ENCODE measurements around the gene SLC38A1.
"Not testable (repeated sequence)": the region's sequence is repeated elsewhere in the genome, so short reads cannot be mapped to it uniquely, and the experiment has no call there.

The SLC38A1 gene

GRCh38 chr12:46268583-46269428 lies at the start of gene SLC38A1:
TSS of gene SLC38A1 (minus strand) at chr12:46269043. CDS start at chr12:46239800, 29,243 bp downstream.
- DNase-seq (ENCODE audit: low read depth in 2 of 2): peak; percentile 73 to 81

- no peak for DNase-seq (ENCODE audit: low read depth in 2 of 2)
Observed at GRCh38 chr12:46318037-46318436, 49.2 kb upstream of the SLC38A1 start.

- no peak for DNase-seq (ENCODE audit: low read depth in 2 of 2)
Observed at GRCh38 chr12:46304070-46304469, 35.2 kb upstream of the SLC38A1 start.

GRCh38 chr12:46303039-46303666 lies 34.3 kb upstream of the SLC38A1 start:
- DNase-seq (ENCODE audit: low read depth in 2 of 2): peak; percentile 14 to 34

- DNase-seq (ENCODE audit: low read depth in 2 of 2): no peak
Observed at GRCh38 chr12:46300910-46301309, 32.1 kb upstream of the SLC38A1 start.

- DNase-seq (ENCODE audit: low read depth in 2 of 2): no peak
Observed at GRCh38 chr12:46299851-46300250, 31.0 kb upstream of the SLC38A1 start.

GRCh38 chr12:46298261-46298660 lies 29.4 kb upstream of the SLC38A1 start:
- no peak for DNase-seq (ENCODE audit: low read depth in 2 of 2)

GRCh38 chr12:46296822-46297221 lies 28.0 kb upstream of the SLC38A1 start:
- DNase-seq (ENCODE audit: low read depth in 2 of 2): no peak

GRCh38 chr12:46292754-46293402 lies 24.0 kb upstream of the SLC38A1 start:
- no peak for DNase-seq (ENCODE audit: low read depth in 2 of 2)

GRCh38 chr12:46291953-46292352 lies 23.1 kb upstream of the SLC38A1 start:
- DNase-seq (ENCODE audit: low read depth in 2 of 2): not testable (repeated sequence)

- DNase-seq (ENCODE audit: low read depth in 2 of 2): not testable (repeated sequence)
Observed at GRCh38 chr12:46285177-46285576, 16.3 kb upstream of the SLC38A1 start.

GRCh38 chr12:46282829-46283228 lies 14.0 kb upstream of the SLC38A1 start:
- no peak for DNase-seq (ENCODE audit: low read depth in 2 of 2)

GRCh38 chr12:46276756-46277155 lies 7.9 kb upstream of the SLC38A1 start:
- DNase-seq (ENCODE audit: low read depth in 2 of 2): no peak

- no peak for DNase-seq (ENCODE audit: low read depth in 2 of 2)
Observed at GRCh38 chr12:46271863-46272262, 3.0 kb upstream of the SLC38A1 start.

- DNase-seq (ENCODE audit: low read depth in 2 of 2): peak; percentile 53 to 65
Observed at GRCh38 chr12:46269429-46270241, 792 bp upstream of the SLC38A1 start.

GRCh38 chr12:46267825-46268582 lies 839 bp downstream of the SLC38A1 start:
- peak; percentile 29 to 32 for DNase-seq (ENCODE audit: low read depth in 2 of 2)

- DNase-seq (ENCODE audit: low read depth in 2 of 2): peak in 1 of 2 donors; percentile 17
Observed at GRCh38 chr12:46267575-46267824, 1.3 kb downstream of the SLC38A1 start.

GRCh38 chr12:46266869-46267574 lies 1.8 kb downstream of the SLC38A1 start:
- DNase-seq (ENCODE audit: low read depth in 2 of 2): peak; percentile 28 to 40

- DNase-seq (ENCODE audit: low read depth in 2 of 2): no peak
Observed at GRCh38 chr12:46266382-46266791, 2.5 kb downstream of the SLC38A1 start.

- DNase-seq (ENCODE audit: low read depth in 2 of 2): peak in 1 of 2 donors; percentile 11
Observed at GRCh38 chr12:46265734-46266133, 3.1 kb downstream of the SLC38A1 start.

GRCh38 chr12:46265102-46265501 lies 3.7 kb downstream of the SLC38A1 start:
- DNase-seq (ENCODE audit: low read depth in 2 of 2): no peak
